ENCODE results near the gene POU6F2.
"Not testable (repeated sequence)": the region's sequence is repeated elsewhere in the genome, so short reads cannot be mapped to it uniquely, and the experiment has no call there.

POU6F2 gene

DNA sequence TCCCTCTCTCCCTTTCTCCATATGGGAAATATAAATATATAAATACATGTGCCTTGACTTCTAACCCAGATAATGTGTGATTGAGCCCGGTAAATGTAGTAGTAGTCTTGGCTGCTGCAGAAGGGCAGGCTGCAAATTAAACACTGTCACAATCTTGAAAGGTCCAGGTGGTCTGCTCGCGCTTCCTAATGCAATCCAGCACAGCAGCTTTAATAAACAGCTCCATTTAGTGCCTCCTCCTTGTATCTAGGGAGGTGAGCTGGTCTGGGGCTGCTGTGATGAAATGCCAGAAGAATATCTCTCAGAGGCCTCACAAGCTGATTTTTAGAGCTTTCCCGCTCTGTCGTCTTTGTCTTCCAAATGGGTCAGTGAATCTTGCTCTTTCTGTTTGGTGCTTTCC is 782 bp downstream of the POU6F2 start:
- in situ Hi-C loops (cut with HindIII; ENCODE audit: low sequenced_read_pairs), result no loop called here

DNA sequence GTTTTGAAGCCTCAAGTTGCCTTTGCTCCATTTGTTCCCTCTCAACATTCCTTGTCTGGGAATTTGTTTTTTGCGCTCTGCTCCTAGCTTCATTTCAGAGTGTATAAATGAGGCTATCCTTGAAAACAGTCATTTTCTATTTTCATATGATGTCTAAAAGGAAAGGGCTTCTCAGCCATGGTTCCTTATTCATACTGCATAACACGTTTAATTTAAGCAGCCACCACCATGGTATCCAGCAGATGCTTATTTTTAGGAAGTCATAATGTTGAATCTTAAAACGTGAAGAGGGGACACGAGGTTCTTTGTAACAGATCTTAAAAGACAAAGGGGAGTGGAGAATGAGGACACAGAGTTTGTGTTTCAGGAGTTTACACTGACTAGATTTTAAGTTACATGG is 14.5 kb downstream of the POU6F2 start:
- in situ Hi-C loops (cut with HindIII; ENCODE audit: low sequenced_read_pairs), result no loop called here

DNA sequence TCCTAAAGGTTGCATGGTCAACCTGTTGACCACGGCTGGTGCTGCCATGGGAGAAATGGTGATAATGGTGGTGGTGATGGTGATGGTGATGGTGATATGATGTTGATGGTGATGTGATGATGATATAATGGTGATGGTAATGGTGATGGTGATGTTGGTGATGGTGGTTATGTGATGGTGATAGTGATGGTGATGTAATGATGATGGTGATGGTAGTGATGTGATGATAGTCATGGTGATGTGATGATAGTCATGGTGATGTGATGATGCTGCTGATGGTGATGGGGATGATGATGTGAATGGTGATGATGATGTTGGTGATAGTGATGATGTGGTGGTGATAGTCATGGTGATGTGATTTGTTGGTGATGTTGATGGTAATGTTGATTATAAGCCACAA is 23.9 kb downstream of the POU6F2 start:
- in situ Hi-C loops (cut with HindIII; ENCODE audit: low sequenced_read_pairs), result no loop called here

- in situ Hi-C loops (cut with HindIII; ENCODE audit: low sequenced_read_pairs), result no loop called here
These were observed 25.0 kb downstream of the POU6F2 start for GRCh38 chr7:39002755-39003154.

- in situ Hi-C loops (cut with HindIII; ENCODE audit: low sequenced_read_pairs), result no loop called here
These were observed 27.3 kb downstream of the POU6F2 start for GRCh38 chr7:39005036-39005435.

GRCh38 chr7:39005461-39005860 is 27.8 kb downstream of the POU6F2 start:
- in situ Hi-C loops (cut with HindIII; ENCODE audit: low sequenced_read_pairs), result no loop called here

DNA sequence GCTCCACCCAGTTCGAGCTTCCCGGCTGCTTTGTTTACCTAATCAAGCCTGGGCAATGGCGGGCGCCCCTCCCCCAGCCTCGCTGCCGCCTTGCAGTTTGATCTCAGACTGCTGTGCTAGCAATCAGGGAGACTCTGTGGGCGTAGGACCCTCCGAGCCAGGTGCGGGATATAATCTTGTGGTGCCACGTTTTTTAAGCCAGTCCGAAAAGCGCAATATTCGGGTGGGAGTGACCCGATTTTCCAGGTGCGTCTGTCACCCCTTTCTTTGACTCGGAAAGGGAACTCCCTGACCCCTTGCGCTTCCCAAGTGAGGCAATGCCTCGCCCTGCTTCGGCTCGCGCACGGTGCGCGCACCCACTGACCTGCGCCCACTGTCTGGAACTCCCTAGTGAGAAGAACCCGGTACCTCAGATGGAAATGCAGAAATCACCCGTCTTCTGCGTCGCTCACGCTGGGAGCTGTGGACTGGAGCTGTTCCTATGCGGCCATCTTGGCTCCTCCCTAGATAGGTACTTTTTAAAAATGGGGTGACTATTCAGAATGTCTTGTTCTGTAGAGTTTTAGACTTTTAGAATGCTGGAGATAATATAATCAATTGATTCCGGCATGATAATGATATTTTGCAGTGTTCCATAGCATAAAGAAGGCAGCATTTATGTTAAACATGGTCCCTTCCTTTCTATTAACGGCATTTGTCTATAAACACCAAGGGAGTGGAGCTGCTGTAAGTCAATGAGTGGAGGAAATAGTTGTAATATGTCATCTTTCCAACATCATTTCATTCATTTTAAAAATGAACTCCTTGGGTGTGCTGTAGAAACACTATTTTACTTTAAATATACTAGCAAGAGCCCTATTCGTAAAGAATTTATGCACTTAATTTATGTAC is 35.6 kb downstream of the POU6F2 start:
- in situ Hi-C loops (cut with HindIII; ENCODE audit: low sequenced_read_pairs), result not testable (repeated sequence)

- in situ Hi-C loops (cut with HindIII; ENCODE audit: low sequenced_read_pairs), result no loop called here
These were observed 38.9 kb downstream of the POU6F2 start for GRCh38 chr7:39016609-39017008.

DNA sequence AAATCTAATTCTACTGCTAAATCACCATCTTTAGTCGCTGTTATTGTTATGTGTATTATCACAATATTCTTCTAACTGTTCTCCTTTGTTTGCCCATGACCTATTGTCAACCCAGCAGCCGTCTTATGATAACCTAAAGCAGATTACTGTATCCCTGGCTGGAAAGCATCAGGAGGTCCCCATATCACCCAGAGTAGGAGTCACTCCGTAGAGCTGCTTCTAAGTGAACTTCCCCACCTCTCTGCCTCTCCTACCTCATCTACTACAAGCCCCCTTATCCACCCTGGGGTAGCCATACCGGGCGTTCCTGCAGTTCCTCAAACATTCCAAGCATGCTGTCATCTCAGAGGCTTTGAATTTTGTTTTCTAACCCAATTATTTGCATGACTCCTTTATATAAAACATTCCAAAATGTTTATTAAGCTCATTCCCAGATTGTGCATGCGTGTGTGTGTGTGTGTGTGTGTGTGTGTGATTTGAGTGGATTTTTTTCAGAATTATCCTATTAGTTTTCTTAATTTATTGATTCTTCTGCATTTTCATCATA is 39.7 kb downstream of the POU6F2 start:
- in situ Hi-C loops (cut with HindIII; ENCODE audit: low sequenced_read_pairs), result no loop called here

GRCh38 chr7:39022796-39023195 is 45.1 kb downstream of the POU6F2 start:
- in situ Hi-C loops (cut with HindIII; ENCODE audit: low sequenced_read_pairs), result no loop called here

- in situ Hi-C loops (cut with HindIII; ENCODE audit: low sequenced_read_pairs), result no loop called here
These were observed 49.8 kb downstream of the POU6F2 start for GRCh38 chr7:39027491-39027890.

DNA sequence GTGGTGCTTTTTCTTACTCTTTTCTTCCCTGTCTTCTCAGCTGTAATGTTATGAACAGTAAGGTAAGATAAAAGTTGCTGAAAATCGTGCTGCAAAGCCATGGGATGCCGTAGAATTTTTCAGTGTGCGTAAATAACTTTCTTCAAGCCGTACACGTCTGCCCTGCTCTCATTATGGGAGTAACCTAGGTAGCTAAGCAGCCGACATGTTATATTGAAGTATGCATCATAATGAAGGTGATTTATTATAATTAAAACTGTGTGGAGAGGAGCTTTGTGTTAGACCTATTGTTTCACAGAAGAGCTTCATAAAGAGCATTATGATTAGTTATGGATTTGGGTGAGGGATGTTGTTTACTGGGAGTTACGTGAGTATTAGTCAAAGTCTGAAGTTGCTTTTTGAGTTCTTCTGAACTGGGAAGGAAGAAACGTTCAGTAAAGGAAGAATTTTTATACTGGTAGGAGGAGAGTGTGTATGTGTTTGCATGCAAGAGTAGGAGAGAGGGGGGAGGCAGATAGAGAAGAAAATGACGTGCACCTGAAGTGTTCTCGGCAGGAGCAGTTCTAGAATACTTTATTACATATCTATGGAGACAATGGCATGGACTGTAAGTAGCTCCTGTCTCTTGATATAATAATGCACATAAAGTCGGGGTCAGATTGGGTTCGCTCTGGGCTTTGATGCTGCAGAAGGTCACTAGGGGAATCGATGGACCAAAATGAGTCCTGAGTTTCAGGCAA is 56.3 kb downstream of the POU6F2 start:
- in situ Hi-C loops (cut with HindIII; ENCODE audit: low sequenced_read_pairs), result no loop called here

GRCh38 chr7:39035156-39035555 is 57.4 kb downstream of the POU6F2 start:
- in situ Hi-C loops (cut with HindIII; ENCODE audit: low sequenced_read_pairs), result no loop called here

- in situ Hi-C loops (cut with HindIII; ENCODE audit: low sequenced_read_pairs), result no loop called here
These were observed 58.2 kb downstream of the POU6F2 start for GRCh38 chr7:39035903-39036302.

- in situ Hi-C loops (cut with HindIII; ENCODE audit: low sequenced_read_pairs), result no loop called here
These were observed 65.0 kb downstream of the POU6F2 start for GRCh38 chr7:39042670-39043069.

GRCh38 chr7:39043531-39043930 is 65.8 kb downstream of the POU6F2 start:
- in situ Hi-C loops (cut with HindIII; ENCODE audit: low sequenced_read_pairs), result no loop called here

GRCh38 chr7:39044489-39044888 is 66.8 kb downstream of the POU6F2 start:
- in situ Hi-C loops (cut with HindIII; ENCODE audit: low sequenced_read_pairs), result no loop called here

- in situ Hi-C loops (cut with HindIII; ENCODE audit: low sequenced_read_pairs), result no loop called here
These were observed 67.5 kb downstream of the POU6F2 start for GRCh38 chr7:39045231-39045630.

GRCh38 chr7:39051279-39051678 is 73.6 kb downstream of the POU6F2 start:
- in situ Hi-C loops (cut with HindIII; ENCODE audit: low sequenced_read_pairs), result no loop called here

GRCh38 chr7:39051707-39052106 is 74.0 kb downstream of the POU6F2 start:
- in situ Hi-C loops (cut with HindIII; ENCODE audit: low sequenced_read_pairs), result no loop called here

DNA sequence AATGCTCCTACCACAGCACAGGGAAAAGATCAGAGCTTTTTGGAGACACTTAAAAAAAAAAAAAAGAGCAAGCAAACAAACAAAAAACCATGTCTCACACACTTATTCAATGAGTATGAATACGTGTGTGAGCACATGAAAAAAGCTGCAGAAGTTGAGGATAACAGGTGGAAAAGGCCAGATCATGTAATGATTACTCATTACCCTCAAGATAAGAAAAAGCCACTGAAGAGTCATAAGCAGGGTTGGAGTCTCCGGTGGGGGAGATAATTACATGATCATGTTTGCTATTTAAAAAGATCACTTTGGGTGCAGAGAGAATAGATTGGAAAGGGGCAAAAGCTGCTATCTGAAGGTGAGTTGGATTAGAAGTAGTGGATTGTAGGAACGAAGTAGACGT is 77.0 kb downstream of the POU6F2 start:
- in situ Hi-C loops (cut with HindIII; ENCODE audit: low sequenced_read_pairs), result no loop called here

DNA sequence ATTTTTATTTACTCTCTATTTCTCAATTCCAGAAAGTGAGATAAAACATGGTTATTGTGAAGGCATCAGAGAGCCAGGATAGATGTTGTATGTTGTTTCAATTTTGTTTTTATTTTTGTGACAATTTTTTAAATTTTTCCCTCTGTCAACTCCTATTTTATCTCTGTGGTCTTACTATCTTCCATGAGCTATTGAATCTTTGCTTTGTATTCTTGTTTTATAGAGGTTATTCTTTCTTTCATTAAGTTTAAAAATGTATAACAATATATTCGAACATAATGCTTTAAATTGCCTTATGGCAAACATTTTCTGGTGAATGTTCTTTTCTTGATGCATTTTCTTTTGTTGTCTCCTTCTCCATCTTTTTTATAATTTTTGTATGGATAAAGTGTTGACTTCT is 78.4 kb downstream of the POU6F2 start:
- in situ Hi-C loops (cut with HindIII; ENCODE audit: low sequenced_read_pairs), result no loop called here
